ENCODE results near the gene TMEM72.

DNA sequence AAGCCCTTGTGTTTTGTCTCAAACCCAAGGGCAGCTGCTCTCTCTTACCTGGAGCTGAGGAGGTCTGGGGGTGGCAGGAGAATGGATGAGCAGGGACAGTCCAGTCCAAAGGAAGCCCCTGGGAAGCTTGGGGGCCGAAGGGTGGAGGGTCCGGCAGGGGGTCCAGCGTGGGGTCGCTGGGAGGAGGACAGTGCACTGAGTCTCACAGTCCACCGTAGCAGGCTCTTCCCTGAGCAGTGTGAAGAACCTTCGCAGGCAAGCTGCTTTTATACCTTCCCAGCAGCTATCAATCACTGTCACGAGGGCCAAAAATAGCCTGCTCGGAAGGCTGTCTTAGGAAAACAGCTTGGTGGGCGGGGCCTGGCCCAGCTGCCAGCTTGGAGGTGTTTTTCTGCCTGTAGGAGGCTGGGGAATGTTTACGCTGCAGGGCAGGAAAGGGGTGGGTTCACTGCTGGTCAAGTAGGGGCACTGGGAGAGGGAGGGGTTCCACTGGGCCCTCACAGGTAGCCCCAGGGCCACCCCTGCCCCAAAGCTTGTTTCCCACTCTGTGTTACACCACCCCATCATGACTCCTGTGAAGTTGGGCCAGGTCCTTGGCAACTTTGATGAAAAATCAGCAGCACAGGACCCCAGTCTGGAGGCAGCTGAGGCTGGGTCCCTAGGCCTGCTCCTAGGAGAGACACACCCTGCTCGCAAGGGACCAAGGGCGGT is 67.6 kb downstream of the TMEM72 start, which contains the start of gene DEPP1:
- TF ChIP-seq, protein P1, sequence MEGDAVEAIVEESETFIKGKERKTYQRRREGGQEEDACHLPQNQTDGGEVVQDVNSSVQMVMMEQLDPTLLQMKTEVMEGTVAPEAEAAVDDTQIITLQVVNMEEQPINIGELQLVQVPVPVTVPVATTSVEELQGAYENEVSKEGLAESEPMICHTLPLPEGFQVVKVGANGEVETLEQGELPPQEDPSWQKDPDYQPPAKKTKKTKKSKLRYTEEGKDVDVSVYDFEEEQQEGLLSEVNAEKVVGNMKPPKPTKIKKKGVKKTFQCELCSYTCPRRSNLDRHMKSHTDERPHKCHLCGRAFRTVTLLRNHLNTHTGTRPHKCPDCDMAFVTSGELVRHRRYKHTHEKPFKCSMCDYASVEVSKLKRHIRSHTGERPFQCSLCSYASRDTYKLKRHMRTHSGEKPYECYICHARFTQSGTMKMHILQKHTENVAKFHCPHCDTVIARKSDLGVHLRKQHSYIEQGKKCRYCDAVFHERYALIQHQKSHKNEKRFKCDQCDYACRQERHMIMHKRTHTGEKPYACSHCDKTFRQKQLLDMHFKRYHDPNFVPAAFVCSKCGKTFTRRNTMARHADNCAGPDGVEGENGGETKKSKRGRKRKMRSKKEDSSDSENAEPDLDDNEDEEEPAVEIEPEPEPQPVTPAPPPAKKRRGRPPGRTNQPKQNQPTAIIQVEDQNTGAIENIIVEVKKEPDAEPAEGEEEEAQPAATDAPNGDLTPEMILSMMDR (IDR thresholded peaks at IDR 0.05), result peak in 3 of 4 experiments; percentile 21 to 53 (median 43)
- TF ChIP-seq POLR2AphosphoS5 (IDR thresholded peaks at IDR 0.05) (peak; percentile 100), EP300 (IDR thresholded peaks at IDR 0.05) (no peak)
